IMR-90 (cell line): Measurements from ENCODE around the gene LINC01488. TPM values are rescaled to one million over a fixed set of nuclear protein-coding genes. Genes with fewer than 3 reads are reported as not detected.

ENCODE experiments used
- ATAC-seq: fragments of 200-7000 bp; cut with Tn5 transposase; 2 replicates; pipeline ENCODE4 v1.9.1; 2020; ENCODE audit warnings: low read depth, mild to moderate bottlenecking, moderate library complexity
- BruUV-seq: library from RNA; stranded (reverse); fragments of 400-500 nt; replicated peaks from 2 replicates; lab custom pipeline; 2021; lab: Mats Ljungman, UMichigan
- CTCF ChIA-PET: fragments of 300-600 bp; formaldehyde crosslinking; extraction: SDS; loops from one replicate; lab custom pipeline; 2021; ENCODE audit warnings: antibody characterized with exemption; lab: Yijun Ruan, JAX
- POLR2A ChIA-PET: fragments of 300-600 bp; sonication (Branson Sonifier 250); formaldehyde crosslinking; loops from one replicate; lab custom pipeline; 2022; ENCODE audit warnings: antibody characterized with exemption; ENCODE audit not compliant: unreplicated experiment; lab: Charles Lee
- DNase-seq: peaks from one replicate; pipeline ENCODE4 v3.0.0; 2013
- H2AFZ ChIP-seq: replicated peaks from 2 replicates; pipeline ENCODE3; 2013; ENCODE audit warnings: low read length, mild to moderate bottlenecking; ENCODE audit not compliant: poor library complexity
- H2AK5ac ChIP-seq: 2 replicates; pipeline ENCODE4 v1.6.1; 2013; ENCODE audit warnings: low read depth, low read length, inconsistent platforms
- H2AK9ac ChIP-seq: replicated peaks from 2 replicates; pipeline ENCODE3; 2013; ENCODE audit warnings: mild to moderate bottlenecking, low read depth, low read length, moderate library complexity; ENCODE audit not compliant: poor library complexity
- H2BK120ac ChIP-seq: 2 replicates; pipeline ENCODE4 v1.6.1; 2013; ENCODE audit warnings: low read depth, low read length, inconsistent platforms
- H2BK15ac ChIP-seq: 3 replicates; pipeline ENCODE4 v1.6.1; 2013; ENCODE audit warnings: low read depth, low read length, inconsistent platforms
- H2BK20ac ChIP-seq: 2 replicates; pipeline ENCODE4 v1.6.1; 2013; ENCODE audit warnings: low read depth, mild to moderate bottlenecking, inconsistent platforms, low read length, moderate library complexity
- H2BK5ac ChIP-seq: 2 replicates; pipeline ENCODE4 v1.6.1; 2013; ENCODE audit warnings: mild to moderate bottlenecking, low read depth, low read length, inconsistent platforms; ENCODE audit not compliant: poor library complexity, severe bottlenecking
- H3K14ac ChIP-seq: replicated peaks from 2 replicates; pipeline ENCODE4 v1.6.1; 2013; ENCODE audit warnings: low read depth, low read length, inconsistent platforms
- H3K18ac ChIP-seq: 2 replicates; pipeline ENCODE4 v1.6.1; 2013; ENCODE audit warnings: low read depth, low read length, control low read depth
- H3K23ac ChIP-seq: 2 replicates; pipeline ENCODE4 v1.6.1; 2013; ENCODE audit warnings: low read depth, low read length, inconsistent platforms
- H3K27ac ChIP-seq: 2 replicates; pipeline ENCODE4 v1.5.1; 2013; ENCODE audit warnings: mild to moderate bottlenecking, control low read depth, low read length; ENCODE audit not compliant: insufficient read depth
- H3K27me3 ChIP-seq: 2 replicates; pipeline ENCODE4 v1.6.1; 2013; ENCODE audit warnings: low read length; ENCODE audit not compliant: control insufficient read depth, insufficient read depth
- H3K36me3 ChIP-seq: 2 replicates; pipeline ENCODE4 v1.6.1; 2013; ENCODE audit warnings: low read length, mixed read lengths; ENCODE audit not compliant: control insufficient read depth, insufficient read depth
- H3K4ac ChIP-seq: 2 replicates; pipeline ENCODE4 v1.6.1; 2013; ENCODE audit warnings: low read depth, low read length, inconsistent platforms
- H3K4me1 ChIP-seq: 2 replicates; pipeline ENCODE4 v1.6.1; 2013; ENCODE audit warnings: low read length, mixed read lengths; ENCODE audit not compliant: control insufficient read depth, insufficient read depth
- H3K4me2 ChIP-seq: 2 replicates; pipeline ENCODE4 v1.6.1; 2013; ENCODE audit warnings: low read depth, mild to moderate bottlenecking, control low read depth, low read length, moderate library complexity
- H3K4me3 ChIP-seq: 2 replicates; pipeline ENCODE4 v1.5.1; 2013; ENCODE audit warnings: low read depth, mild to moderate bottlenecking, control low read depth, low read length, moderate library complexity; ENCODE audit not compliant: insufficient read depth
- H3K56ac ChIP-seq: 2 replicates; pipeline ENCODE4 v1.6.1; 2013; ENCODE audit warnings: low read length, inconsistent platforms; ENCODE audit not compliant: insufficient read depth; ENCODE audit errors: extremely low read depth
- H3K79me1 ChIP-seq, 2 experiments: 2 replicates each; pipeline ENCODE4 v1.6.1; 2013; ENCODE audit warnings: low read length in 2 of 2, inconsistent platforms in 1 of 2, low read depth in 1 of 2
- H3K9ac ChIP-seq: 2 replicates; pipeline ENCODE4 v1.6.1; 2013; ENCODE audit warnings: low read depth, low read length, control low read depth
- H3K9me1 ChIP-seq: 2 replicates; pipeline ENCODE4 v1.6.1; 2013; ENCODE audit warnings: low read length, inconsistent platforms; ENCODE audit not compliant: insufficient read depth
- H3K9me3 ChIP-seq: 2 replicates; pipeline ENCODE4 v1.6.1; 2013; ENCODE audit warnings: low read length; ENCODE audit not compliant: control insufficient read depth, insufficient read depth
- H4K20me1 ChIP-seq: 2 replicates; pipeline ENCODE4 v1.6.1; 2013; ENCODE audit warnings: low read length, inconsistent platforms; ENCODE audit not compliant: insufficient read depth
- H4K5ac ChIP-seq: 2 replicates; pipeline ENCODE4 v1.6.1; 2013; ENCODE audit warnings: mild to moderate bottlenecking, low read depth, low read length, control low read depth
- H4K8ac ChIP-seq, 2 experiments: 2 replicates each; pipeline ENCODE4 v1.6.1; 2013; ENCODE audit warnings: low read depth in 2 of 2, low read length in 2 of 2, control low read depth in 1 of 2, inconsistent platforms in 1 of 2
- H4K91ac ChIP-seq: 2 replicates; pipeline ENCODE4 v1.6.1; 2013; ENCODE audit warnings: low read depth, low read length, inconsistent platforms; ENCODE audit not compliant: insufficient read depth
- BHLHE40 ChIP-seq: fragments of 150-350 bp; IDR thresholded peaks from 2 replicates; pipeline ENCODE4 v1.6.1; 2016; ENCODE audit warnings: mild to moderate bottlenecking, low read depth, low read length
- CEBPB ChIP-seq: IDR thresholded peaks from 2 replicates; pipeline ENCODE4 v1.6.1; 2012; ENCODE audit warnings: low read depth, low read length, improper control_type of control experiment
- CHD1 ChIP-seq: IDR thresholded peaks from 2 replicates; pipeline ENCODE4 v1.6.1; 2012; ENCODE audit warnings: low read depth, low read length, improper control_type of control experiment
- FOS ChIP-seq: fragments of 150-350 bp; IDR thresholded peaks from 2 replicates; pipeline ENCODE4 v1.6.1; 2016; ENCODE audit warnings: low read depth, low read length
- MAFK ChIP-seq: IDR thresholded peaks from 2 replicates; pipeline ENCODE4 v1.6.1; 2012; ENCODE audit warnings: low read depth, low read length, improper control_type of control experiment
- MAZ ChIP-seq: IDR thresholded peaks from 2 replicates; pipeline ENCODE4 v1.6.1; 2012; ENCODE audit warnings: low read depth, mild to moderate bottlenecking, low read length, improper control_type of control experiment, moderate library complexity, borderline replicate concordance
- MXI1 ChIP-seq: IDR thresholded peaks from 2 replicates; pipeline ENCODE4 v1.6.1; 2012; ENCODE audit warnings: low read depth, mild to moderate bottlenecking, low read length, moderate library complexity, borderline replicate concordance
- NFE2L2 ChIP-seq: fragments of 150-350 bp; IDR thresholded peaks from 2 replicates; pipeline ENCODE4 v1.6.1; 2016; ENCODE audit warnings: low read depth, mild to moderate bottlenecking, low read length
- POLR2A ChIP-seq: IDR thresholded peaks from 2 replicates; pipeline ENCODE4 v1.6.1; 2012; ENCODE audit warnings: mild to moderate bottlenecking, low read depth, low read length
- RAD21 ChIP-seq: IDR thresholded peaks from 2 replicates; pipeline ENCODE4 v1.6.1; 2012; ENCODE audit warnings: low read length, improper control_type of control experiment
- RCOR1 ChIP-seq: IDR thresholded peaks from 2 replicates; pipeline ENCODE4 v1.6.1; 2012; ENCODE audit warnings: mild to moderate bottlenecking, low read length, improper control_type of control experiment; ENCODE audit not compliant: insufficient replicate concordance
- RFX5 ChIP-seq: IDR thresholded peaks from 2 replicates; pipeline ENCODE4 v1.8.0; 2012; ENCODE audit warnings: low read depth, mild to moderate bottlenecking, low read length, moderate library complexity
- SMC3 ChIP-seq: fragments of 150-350 bp; IDR thresholded peaks from 2 replicates; pipeline ENCODE4 v1.6.1; 2016; ENCODE audit warnings: low read depth, mild to moderate bottlenecking, antibody characterized with exemption, low read length, moderate library complexity
- WGBS, 2 experiments: methylation state at CpG; one replicate each; pipeline versions ENCODE4 v1.1.5 to v1.1.7; 2013; ENCODE audit warnings: missing lambda C conversion rate in 2 of 2; ENCODE audit not compliant: insufficient read length in 1 of 2; ENCODE audit errors: extremely low coverage in 2 of 2; 5-methylcytosine and 5-hydroxymethylcytosine counted together
- dilution Hi-C: fragments of 300-500 bp; cut with HindIII; formaldehyde crosslinking; loops from one replicate; pipeline ENCODE4 v1.14.3; 2018; ENCODE audit warnings: low sequenced_read_pairs; ENCODE audit not compliant: unreplicated experiment
- in situ Hi-C: fragments of 300-500 bp; cut with MboI; formaldehyde crosslinking; loops from 3 replicates; pipeline ENCODE4 v1.14.3; 2019; ENCODE audit warnings: low sequenced_read_pairs, inconsistent platforms, mixed read lengths
- intact Hi-C: fragments of 100-400 bp; cut with micrococcal nuclease; formaldehyde crosslinking; loops from 2 replicates; pipeline ENCODE4 v1.10.0; 2022
- polyA plus RNA-seq, 3 experiments: library from polyadenylated mRNA; depleted of rRNA; stranded (reverse); fragments of >200 nt; gene quantifications; 2 replicates each; pipeline ENCODE4 v1.2.3, GENCODE V29; 2012; ENCODE audit warnings: low replicate concordance in 1 of 3
- total RNA-seq: library from RNA; depleted of rRNA; stranded (reverse); fragments of >200 nt; gene quantifications from 2 replicates; pipeline ENCODE4 v1.2.3, GENCODE V29; 2012
- TF ChIP-seq, protein P1 (sequence below): conservative IDR thresholded peaks from 2 replicates; pipeline ENCODE4 v1.5.1; 2012; ENCODE audit warnings: mild to moderate bottlenecking, low read depth, low read length, improper control_type of control experiment
- TF ChIP-seq, protein P2 (sequence below): fragments of 150-350 bp; IDR thresholded peaks from 2 replicates; pipeline ENCODE4 v1.6.1; 2016; ENCODE audit warnings: low read depth, mild to moderate bottlenecking, low read length, moderate library complexity, borderline replicate concordance

Gene LINC01488
- total and polyA plus RNA-seq, 2 of the 4 experiments (the other 2 are of a cell fraction) = not detected

DNA sequence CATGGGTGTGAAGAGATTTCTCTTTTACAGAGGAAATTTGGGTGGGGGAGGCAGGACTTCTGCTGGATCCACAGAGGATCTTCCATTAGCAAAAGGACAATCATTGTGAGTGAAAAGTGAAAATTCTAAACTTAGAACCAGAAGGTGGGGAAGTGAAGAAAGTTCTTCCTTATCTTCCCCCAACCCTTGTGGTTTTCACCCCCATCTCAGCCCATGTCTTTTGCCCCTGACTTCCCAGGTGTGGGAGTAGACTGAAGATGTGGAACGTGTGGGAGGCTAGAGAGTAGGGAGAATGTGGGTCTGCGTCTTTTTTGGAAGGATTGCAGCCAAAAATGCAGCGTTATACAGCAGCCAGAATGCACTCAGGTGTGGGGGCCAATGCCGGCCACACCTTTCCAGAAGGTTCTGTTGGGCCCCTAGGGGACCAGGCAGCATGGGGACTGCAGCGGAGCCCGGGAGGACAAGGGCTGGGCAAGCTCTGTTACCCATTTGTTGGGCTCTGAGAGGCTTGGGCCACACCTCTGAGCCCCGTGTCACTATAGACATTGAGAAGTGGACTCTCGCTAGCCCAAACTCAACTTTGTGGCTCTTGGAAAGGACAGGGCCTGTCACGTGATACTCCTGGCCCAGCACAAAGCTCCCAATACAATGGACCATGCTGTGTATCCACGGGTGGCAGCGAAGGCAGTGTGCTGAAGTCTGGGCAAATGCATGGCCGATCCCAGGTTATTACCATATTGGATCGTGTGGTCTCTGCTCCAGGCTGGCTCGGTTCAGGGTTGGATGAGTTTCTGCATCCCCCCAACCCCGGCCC is 32.8 kb upstream of the LINC01488 start:
- DNase-seq (no peak), ATAC-seq (no peak)
- intact Hi-C loops = no loop called here
- WGBS, 2 experiments = 89% methylated on average over 9 of the region's 15 CpGs; no CpG with 5 or more reads in 1 of the 2 experiments
- H3K27ac ChIP-seq = no peak overlapping the region
- peak overlapping the region; percentile 39; the same call in 1 of the 2 replicates for H2BK120ac ChIP-seq
- no peak overlapping the region for H2BK5ac ChIP-seq
- POLR2A ChIA-PET = no interaction called here
- H3K4me2 ChIP-seq = no peak overlapping the region
- no peak overlapping the region for H2BK15ac ChIP-seq
- H3K27me3 ChIP-seq = no peaks in the 10 kb centered on the region
- no peak overlapping the region for H3K18ac ChIP-seq
- no peak overlapping the region for H3K4me3 ChIP-seq
- no peaks in the 10 kb centered on the region for H3K9me3 ChIP-seq
- H3K36me3 ChIP-seq = no peaks in the 10 kb centered on the region
- H3K14ac ChIP-seq = no peak overlapping the region
- no peak overlapping the region for H3K56ac ChIP-seq
- H4K8ac ChIP-seq = no peak overlapping the region
- CTCF ChIA-PET = no interaction called here
- in situ Hi-C loops = loop anchor here (10.0 kb wide), 1 partner anchor 186 kb away; no protein-coding TSS in a partner anchor
- BruUV-seq = no TSS peak
- peaks cover 13% of the 10 kb centered on the region for H3K9me1 ChIP-seq
- H4K5ac ChIP-seq = no peak overlapping the region
- H3K4ac ChIP-seq = peak overlapping the region; percentile 34; the same call in 1 of the 2 replicates
- dilution Hi-C loops = no loop called here
- H3K9ac ChIP-seq = no peak overlapping the region
- H4K91ac ChIP-seq = no peak overlapping the region
- peak overlapping the region; percentile 9 for H2BK20ac ChIP-seq
- H2AK9ac ChIP-seq = peak overlapping the region; percentile 19
- H3K79me1 ChIP-seq = peaks cover 0 to 4% of the 10 kb centered on the region in 2 experiments; a peak in 1 of 4 replicates
- H4K20me1 ChIP-seq = no peaks in the 10 kb centered on the region
- peak overlapping the region; percentile 43 for H2AFZ ChIP-seq
- peaks cover 18% of the 10 kb centered on the region for H3K4me1 ChIP-seq
- no peak overlapping the region for H3K23ac ChIP-seq
- H2AK5ac ChIP-seq = peak overlapping the region; percentile 60
- no peak for TF ChIP-seq RAD21
- no peak for TF ChIP-seq RCOR1
- no peak for TF ChIP-seq RFX5
- no peak for TF ChIP-seq MAZ
- TF ChIP-seq NFE2L2 = no peak
- no peak for TF ChIP-seq FOS
- no peak for TF ChIP-seq MXI1
- TF ChIP-seq, protein P1, sequence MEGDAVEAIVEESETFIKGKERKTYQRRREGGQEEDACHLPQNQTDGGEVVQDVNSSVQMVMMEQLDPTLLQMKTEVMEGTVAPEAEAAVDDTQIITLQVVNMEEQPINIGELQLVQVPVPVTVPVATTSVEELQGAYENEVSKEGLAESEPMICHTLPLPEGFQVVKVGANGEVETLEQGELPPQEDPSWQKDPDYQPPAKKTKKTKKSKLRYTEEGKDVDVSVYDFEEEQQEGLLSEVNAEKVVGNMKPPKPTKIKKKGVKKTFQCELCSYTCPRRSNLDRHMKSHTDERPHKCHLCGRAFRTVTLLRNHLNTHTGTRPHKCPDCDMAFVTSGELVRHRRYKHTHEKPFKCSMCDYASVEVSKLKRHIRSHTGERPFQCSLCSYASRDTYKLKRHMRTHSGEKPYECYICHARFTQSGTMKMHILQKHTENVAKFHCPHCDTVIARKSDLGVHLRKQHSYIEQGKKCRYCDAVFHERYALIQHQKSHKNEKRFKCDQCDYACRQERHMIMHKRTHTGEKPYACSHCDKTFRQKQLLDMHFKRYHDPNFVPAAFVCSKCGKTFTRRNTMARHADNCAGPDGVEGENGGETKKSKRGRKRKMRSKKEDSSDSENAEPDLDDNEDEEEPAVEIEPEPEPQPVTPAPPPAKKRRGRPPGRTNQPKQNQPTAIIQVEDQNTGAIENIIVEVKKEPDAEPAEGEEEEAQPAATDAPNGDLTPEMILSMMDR = no peak
- TF ChIP-seq, protein P2, sequence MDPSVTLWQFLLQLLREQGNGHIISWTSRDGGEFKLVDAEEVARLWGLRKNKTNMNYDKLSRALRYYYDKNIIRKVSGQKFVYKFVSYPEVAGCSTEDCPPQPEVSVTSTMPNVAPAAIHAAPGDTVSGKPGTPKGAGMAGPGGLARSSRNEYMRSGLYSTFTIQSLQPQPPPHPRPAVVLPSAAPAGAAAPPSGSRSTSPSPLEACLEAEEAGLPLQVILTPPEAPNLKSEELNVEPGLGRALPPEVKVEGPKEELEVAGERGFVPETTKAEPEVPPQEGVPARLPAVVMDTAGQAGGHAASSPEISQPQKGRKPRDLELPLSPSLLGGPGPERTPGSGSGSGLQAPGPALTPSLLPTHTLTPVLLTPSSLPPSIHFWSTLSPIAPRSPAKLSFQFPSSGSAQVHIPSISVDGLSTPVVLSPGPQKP = no peak
- no peak for TF ChIP-seq CEBPB
- no peak for TF ChIP-seq MAFK
- no peak for TF ChIP-seq CHD1
- TF ChIP-seq BHLHE40 = no peak
- TF ChIP-seq SMC3 = no peak
- TF ChIP-seq POLR2A = no peak
